Esophagus squamous epithelium (tissue), 5 donors: Measurements from ENCODE around the gene DARS1. TPM values are rescaled to one million over a fixed set of nuclear protein-coding genes. Genes with fewer than 3 reads are reported as not detected.

Experiments
- DNase-seq: peaks from one replicate; lab custom pipeline; 2025; lab: John Stamatoyannopoulos, UW
- H3K27ac ChIP-seq, 4 donors: fragments of 200-600 bp; sonication (generic); one replicate each; pipeline ENCODE4 v1.5.1; 2016 to 2019; ENCODE audit warnings: mild to moderate bottlenecking in 1 of 4
- H3K27me3 ChIP-seq, 4 donors: fragments of 200-600 bp; sonication (generic); 1 replicate in 3 of 4; 2 replicates in 1 of 4; pipeline versions ENCODE4 v1.5.1 to v1.6.0; 2017 to 2021; ENCODE audit warnings: antibody characterized with exemption in 1 of 4
- H3K36me3 ChIP-seq, 3 donors: fragments of 200-600 bp; sonication (generic); one replicate each; pipeline ENCODE4 v1.5.1; 2016 to 2019
- H3K4me1 ChIP-seq, 3 donors: fragments of 200-600 bp; sonication (generic); one replicate each; pipeline ENCODE4 v1.5.1; 2017 to 2019
- H3K4me3 ChIP-seq, 4 donors: fragments of 200-600 bp; sonication (generic); 1 replicate in 3 of 4; 2 replicates in 1 of 4; pipeline ENCODE4 v1.5.1; 2016 to 2019; ENCODE audit warnings: mild to moderate bottlenecking in 2 of 4, moderate library complexity in 1 of 4
- H3K9me3 ChIP-seq, 3 donors: fragments of 200-600 bp; sonication (generic); one replicate each; pipeline ENCODE4 v1.5.1; 2016 to 2019
- CTCF ChIP-seq, 6 experiments: fragments of 450-650 bp in 4 of 6; fragments of 200-600 bp in 2 of 6; sonication (generic) in 2 of 6; IDR thresholded peaks; one replicate each; pipeline ENCODE4 v1.5.1; 2016 to 2019; ENCODE audit warnings: antibody characterized with exemption in 6 of 6, mild to moderate bottlenecking in 4 of 6, moderate library complexity in 4 of 6
- POLR2A ChIP-seq, 4 donors: fragments of 450-650 bp; IDR thresholded peaks; one replicate each; pipeline ENCODE4 v1.6.1; 2017; ENCODE audit warnings: antibody characterized with exemption in 4 of 4, mild to moderate bottlenecking in 4 of 4, moderate library complexity in 3 of 4
- WGBS, 2 donors: methylation state at CpG; one replicate each; pipeline ENCODE4 v1.1.5; 2018; 5-methylcytosine and 5-hydroxymethylcytosine counted together
- intact Hi-C: fragments of 100-400 bp; cut with DNase I; formaldehyde crosslinking; loops from one replicate; pipeline ENCODE4 v1.15.0; 2022
- total RNA-seq, 4 donors: library from RNA; depleted of rRNA; stranded (reverse); fragments of >200 nt; gene quantifications; one replicate each; pipeline ENCODE4 v1.1.0, GENCODE V29; 2016
- donor health status: DM: yes; HTN: yes; CAD: no.

The DARS1 gene
- total RNA-seq, 4 donors from 2014 or later, result 38.4 to 104 (median 84.3) TPM

DNA sequence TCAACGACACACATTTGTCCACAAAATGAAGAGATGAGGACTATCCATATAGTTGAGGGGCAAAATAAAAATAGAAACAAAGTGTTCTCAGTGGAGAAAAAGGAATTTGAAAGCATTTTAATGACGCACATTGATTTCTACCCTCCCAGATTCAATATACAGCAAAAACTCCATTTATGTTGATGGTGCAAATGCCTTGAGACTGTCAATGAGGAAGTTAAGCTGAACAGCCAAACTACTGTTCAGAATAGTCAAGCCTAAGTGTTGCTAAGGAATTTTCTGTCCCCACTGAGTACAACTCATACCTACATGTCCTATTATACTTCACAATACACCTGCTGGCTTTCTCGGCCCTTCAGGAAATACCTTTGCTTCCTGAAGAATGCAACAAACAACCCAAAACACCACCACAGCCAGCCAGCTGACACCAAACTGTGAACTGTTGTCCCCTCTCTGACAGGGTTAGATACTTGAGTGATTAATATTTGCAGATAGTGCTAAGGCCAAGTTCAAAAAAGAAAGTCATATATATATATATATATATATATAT, 27.8 kb upstream of the DARS1 start:
- peaks cover 0 to 20% (median 0%) of the 10 kb centered on the region in 4 donors for H3K27me3 ChIP-seq
- no peaks in the 10 kb centered on the region for H3K36me3 ChIP-seq
- no peak overlapping the region for H3K4me3 ChIP-seq
- intact Hi-C loops, result no loop called here
- H3K4me1 ChIP-seq, result peaks cover 0 to 7% (median 3%) of the 10 kb centered on the region in 3 donors
- no peak for TF ChIP-seq CTCF (IDR thresholded peaks at IDR 0.05)
- no peak for TF ChIP-seq POLR2A (IDR thresholded peaks at IDR 0.05)
- WGBS, 2 donors, result 69 to 81% methylated on average over 3 of the region's 3 CpGs
- no peak overlapping the region for H3K27ac ChIP-seq
- DNase-seq, result no peak
- H3K9me3 ChIP-seq, result no peaks in the 10 kb centered on the region

DNA sequence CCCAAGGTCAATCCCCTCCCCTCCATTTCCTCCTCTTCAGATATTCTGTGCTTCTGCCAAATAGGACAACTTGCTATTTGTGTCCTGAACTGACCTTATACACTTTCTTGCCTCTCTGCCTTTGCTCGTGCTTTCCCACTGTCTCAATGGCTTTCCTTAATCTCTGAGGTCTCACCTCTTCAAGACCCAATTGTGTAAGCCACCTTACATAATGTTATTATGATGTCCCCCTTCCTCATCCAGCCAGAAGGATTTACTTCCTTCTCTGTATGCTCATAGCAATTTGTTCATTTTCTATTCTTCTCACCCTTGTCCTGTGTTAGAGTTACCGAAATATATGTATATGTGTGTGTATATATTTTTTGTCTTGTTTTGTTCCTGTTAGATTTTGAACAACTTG, 26.9 kb upstream of the DARS1 start:
- Histone ChIP-seq H3K36me3 (no peaks in the 10 kb centered on the region), H3K4me1 (peaks cover 0 to 7% (median 3%) of the 10 kb centered on the region in 3 donors), H3K27ac (no peak overlapping the region), H3K27me3 (peaks cover 0 to 20% (median 0%) of the 10 kb centered on the region in 4 donors), H3K4me3 (no peak overlapping the region), H3K9me3 (no peaks in the 10 kb centered on the region)
- DNase-seq, result no peak
- intact Hi-C loops, result no loop called here
- TF ChIP-seq POLR2A (IDR thresholded peaks at IDR 0.05) (no peak), CTCF (IDR thresholded peaks at IDR 0.05) (no peak)
- whole genome bisulfite sequencing, 2 donors, result 71 to 77% methylated on average over 2 of the region's 2 CpGs

GRCh38 chr2:136010126-136010525, 24.7 kb upstream of the DARS1 start:
- 59 to 78% methylated on average over 2 of the region's 2 CpGs for WGBS, 2 donors
- TF ChIP-seq POLR2A (IDR thresholded peaks at IDR 0.05) (no peak), CTCF (IDR thresholded peaks at IDR 0.05) (no peak)

DNA sequence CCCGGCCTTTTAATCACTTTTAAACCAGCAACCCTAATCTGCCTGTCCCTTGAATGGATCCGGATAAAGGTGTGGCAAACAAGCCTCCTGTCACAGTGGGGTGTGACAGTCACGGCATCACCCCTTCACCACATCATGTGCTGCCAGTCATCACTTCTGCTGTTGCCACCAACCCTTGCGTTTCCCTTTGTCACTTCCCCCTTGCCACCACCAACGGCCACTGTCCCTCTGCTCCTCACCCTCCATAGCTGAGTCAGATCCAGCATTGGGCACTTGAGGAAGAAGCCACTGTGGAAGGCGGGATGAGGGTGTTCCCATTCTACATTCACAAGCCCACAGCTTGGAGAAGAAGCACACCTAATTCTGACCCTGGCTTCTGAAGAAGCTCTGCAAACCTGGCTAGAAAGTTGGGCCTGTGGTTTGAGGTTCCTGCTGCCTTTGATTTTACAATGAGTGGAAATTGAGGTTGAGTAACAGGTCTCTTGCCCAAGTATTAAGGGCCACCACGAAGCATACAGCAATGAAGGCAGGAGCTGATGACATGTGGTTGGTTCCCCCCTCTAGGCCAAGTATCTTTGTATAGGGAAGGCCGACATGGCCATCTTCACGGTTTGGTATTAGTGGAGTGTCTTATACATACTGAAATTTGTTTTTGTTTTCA, 22.9 kb upstream of the DARS1 start:
- Histone ChIP-seq H3K27me3 (no peaks in the 10 kb centered on the region), H3K9me3 (no peaks in the 10 kb centered on the region), H3K4me1 (no peaks in the 10 kb centered on the region), H3K36me3 (no peaks in the 10 kb centered on the region), H3K4me3 (no peak overlapping the region), H3K27ac (no peak overlapping the region)
- intact Hi-C loops, result no loop called here
- 62 to 67% methylated on average over 8 to 9 of the region's 9 CpGs for WGBS, 2 donors
- DNase-seq, result peak; percentile 46
- TF ChIP-seq CTCF (IDR thresholded peaks at IDR 0.05) (no peak), POLR2A (IDR thresholded peaks at IDR 0.05) (peak in 1 of 4 donors; percentile 29)

More at GRCh38 chr2:136010126-136010525, 24.7 kb upstream of the DARS1 start:
- DNase-seq, result no peak
- no peaks in the 10 kb centered on the region for H3K36me3 ChIP-seq
- intact Hi-C loops, result no loop called here
- peaks cover 0 to 7% (median 0%) of the 10 kb centered on the region in 4 donors for H3K27me3 ChIP-seq
- peaks cover 0 to 7% (median 3%) of the 10 kb centered on the region in 3 donors for H3K4me1 ChIP-seq
- no peak overlapping the region for H3K27ac ChIP-seq
- no peak overlapping the region for H3K4me3 ChIP-seq
- H3K9me3 ChIP-seq, result no peaks in the 10 kb centered on the region

GRCh38 chr2:136006658-136007057, 21.2 kb upstream of the DARS1 start:
- H3K9me3 ChIP-seq, result no peaks in the 10 kb centered on the region
- no peak overlapping the region for H3K27ac ChIP-seq
- intact Hi-C loops, result no loop called here
- DNase-seq, result no peak
- H3K36me3 ChIP-seq, result no peaks in the 10 kb centered on the region
- H3K27me3 ChIP-seq, result no peaks in the 10 kb centered on the region
- no peak overlapping the region for H3K4me3 ChIP-seq
- TF ChIP-seq POLR2A (IDR thresholded peaks at IDR 0.05) (no peak), CTCF (IDR thresholded peaks at IDR 0.05) (no peak)
- no peaks in the 10 kb centered on the region for H3K4me1 ChIP-seq
- WGBS, 2 donors, result 59 to 64% methylated on average over 3 of the region's 3 CpGs
